Left ventricle myocardium superior (tissue), 1 donor: Measurements from ENCODE around the gene ZNF423. TPM values are rescaled to one million over a fixed set of nuclear protein-coding genes. Genes with fewer than 3 reads are reported as not detected.

ENCODE experiments used
- ATAC-seq: fragments of 200-7000 bp; cut with Tn5 transposase; one replicate; pipeline ENCODE4 v1.9.1; 2020; ENCODE audit warnings: mild to moderate bottlenecking, moderate library complexity
- DNase-seq: peaks from one replicate; pipeline ENCODE4 v3.0.0-alpha.2; 2020
- intact Hi-C: fragments of 100-400 bp; cut with micrococcal nuclease; formaldehyde crosslinking; loops from one replicate; pipeline ENCODE4 v1.11.0; 2022
- total RNA-seq: library from RNA; stranded (reverse); fragmentation: NEBNext Ultra II Directional; extraction: Animal tissue kit (Norgen Biotek cat#: 25700); gene quantifications from one replicate; pipeline ENCODE4 v1.2.1, GENCODE V29; 2021
- donor health status: DM: no; HTN: yes; CAD: no; lungs with severe emphysema.

ZNF423 gene
- total RNA-seq, 1 donor from 2014 or later, result 7.8 TPM

DNA sequence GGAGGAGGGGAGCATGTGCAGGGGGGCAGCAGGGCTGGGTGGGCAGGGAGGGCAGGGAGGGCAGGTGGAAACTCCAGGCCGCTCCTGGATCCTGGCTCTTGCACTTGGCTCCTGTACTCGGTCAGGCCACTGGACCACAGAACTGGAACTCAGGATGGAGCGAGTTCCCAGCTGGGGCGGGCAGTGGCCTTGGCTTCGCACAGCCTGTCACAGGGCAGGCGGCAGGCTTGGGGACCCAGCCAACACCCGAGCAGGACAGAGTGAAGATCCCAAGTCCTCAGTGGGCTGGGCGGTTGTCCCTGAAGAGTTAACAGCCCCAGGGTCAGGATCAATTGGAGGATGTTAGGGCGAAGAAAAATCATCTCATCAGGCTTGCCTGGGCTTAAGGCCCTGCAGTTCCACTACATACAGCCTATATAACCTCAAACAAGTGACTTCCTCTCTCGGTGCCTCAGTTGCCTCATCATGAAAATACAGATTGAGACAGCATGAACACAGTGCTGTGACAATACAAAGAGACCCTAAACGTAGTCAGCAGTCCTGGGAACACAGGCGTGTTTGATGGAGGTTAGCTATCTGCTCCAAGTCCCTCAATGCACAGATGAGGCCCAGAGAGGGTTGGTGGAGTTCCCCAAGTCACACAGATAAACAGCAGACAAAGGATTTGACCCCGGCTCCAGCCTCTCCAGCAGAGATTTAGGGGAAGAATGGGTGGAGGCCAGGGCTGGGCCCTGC lies 21.9 kb downstream of the ZNF423 start:
- intact Hi-C loops, result no loop called here
- DNase-seq (peak; percentile 58), ATAC-seq (no peak)

DNA sequence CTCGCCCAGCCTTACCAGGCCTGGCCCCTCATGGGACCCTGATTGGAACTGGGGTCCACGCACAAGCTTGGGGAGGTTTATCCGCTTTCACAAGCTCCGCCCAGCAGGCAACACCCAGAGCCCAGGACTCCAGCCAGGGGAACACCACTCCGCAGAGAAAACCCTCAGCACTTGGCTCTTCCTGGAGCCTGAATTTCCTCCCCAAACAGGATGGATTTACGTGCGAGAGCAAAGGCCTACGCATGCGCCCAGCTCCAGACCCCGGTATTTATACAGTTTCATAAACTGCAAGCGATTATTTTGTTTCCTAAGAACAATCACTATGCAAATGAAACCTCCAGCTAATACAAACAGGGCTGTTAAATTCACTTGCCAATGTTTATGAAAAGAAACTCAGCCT lies 22.8 kb downstream of the ZNF423 start:
- peak; percentile 76 for DNase-seq
- ATAC-seq, result peak; percentile 63
- intact Hi-C loops, result no loop called here

GRCh38 chr16:49832177-49832576 lies 23.7 kb downstream of the ZNF423 start:
- DNase-seq (peak; percentile 63), ATAC-seq (peak; percentile 58)
- intact Hi-C loops, result no loop called here

GRCh38 chr16:49830873-49831272 lies 25.0 kb downstream of the ZNF423 start:
- ATAC-seq (no peak), DNase-seq (no peak)
- intact Hi-C loops, result no loop called here

DNA sequence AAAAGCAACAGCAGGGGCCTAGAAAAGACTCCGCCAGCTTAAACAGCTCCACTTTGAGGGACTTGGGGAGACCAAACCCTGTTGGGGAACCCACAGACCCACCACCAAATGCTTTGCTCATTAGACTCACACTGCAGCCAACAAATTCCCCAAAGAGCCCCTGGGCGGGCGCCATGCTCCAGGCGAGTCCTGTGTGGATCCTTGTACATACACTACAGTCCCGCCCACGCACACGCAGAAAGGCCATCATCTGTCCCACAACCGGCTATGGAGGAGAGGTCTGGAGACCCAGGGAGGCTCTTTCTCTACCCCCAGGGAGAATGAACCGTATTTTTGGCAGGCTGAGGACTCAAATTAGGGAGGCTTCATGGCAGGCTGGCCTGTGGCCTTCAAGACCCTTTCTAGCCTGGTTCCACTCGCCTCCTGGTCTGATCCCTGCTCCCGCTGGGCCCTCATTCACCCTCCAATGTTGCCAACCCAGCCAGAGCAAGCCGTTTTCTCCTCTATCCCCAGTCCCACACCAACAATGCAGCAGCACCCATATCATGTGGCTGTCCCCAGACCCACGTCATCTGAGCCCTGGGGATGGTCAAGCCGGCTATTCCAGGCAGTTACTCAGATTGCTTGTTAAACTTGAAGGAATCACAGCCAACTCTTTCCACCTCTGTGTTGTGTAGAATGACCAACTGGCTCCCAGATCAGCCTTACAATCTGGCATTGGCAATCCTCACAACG lies 27.2 kb downstream of the ZNF423 start:
- intact Hi-C loops, result no loop called here
- DNase-seq, result peak; percentile 74
- ATAC-seq, result peak; percentile 38

- intact Hi-C loops, result no loop called here
- no peak for DNase-seq
- ATAC-seq, result peak; percentile 60
These were observed 28.0 kb downstream of the ZNF423 start for GRCh38 chr16:49827805-49828438.

- intact Hi-C loops, result no loop called here
- DNase-seq, result no peak
- ATAC-seq, result no peak
These were observed 29.4 kb downstream of the ZNF423 start for GRCh38 chr16:49826515-49826914.

DNA sequence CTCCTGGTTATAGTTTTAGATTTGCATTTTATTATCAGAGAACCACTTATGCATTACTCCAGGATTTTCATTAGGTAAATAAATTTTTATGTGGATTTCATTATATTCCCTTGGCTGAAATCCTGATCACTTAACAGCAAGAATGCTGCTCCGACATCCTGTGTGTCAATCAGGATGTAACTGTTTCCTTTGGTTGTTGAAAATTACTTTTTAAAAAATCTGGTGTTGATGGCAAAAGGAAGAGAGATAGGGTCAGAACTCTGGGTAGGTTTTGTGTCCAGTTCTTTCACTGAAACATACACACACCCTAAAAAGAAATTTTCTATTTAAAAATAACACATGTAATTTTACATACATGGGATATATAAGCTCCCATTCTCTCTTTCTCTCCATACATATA lies 30.9 kb downstream of the ZNF423 start:
- DNase-seq, result no peak
- intact Hi-C loops, result no loop called here
- ATAC-seq, result no peak

GRCh38 chr16:49824593-49824992 lies 31.3 kb downstream of the ZNF423 start:
- DNase-seq, result no peak
- intact Hi-C loops, result no loop called here
- ATAC-seq, result no peak

- DNase-seq, result no peak
These were observed 33.1 kb downstream of the ZNF423 start for GRCh38 chr16:49822649-49823370.

GRCh38 chr16:49821614-49822282 lies 34.2 kb downstream of the ZNF423 start:
- intact Hi-C loops, result no loop called here
- ATAC-seq (no peak), DNase-seq (no peak)

More at GRCh38 chr16:49822649-49823370, 33.1 kb downstream of the ZNF423 start:
- intact Hi-C loops, result no loop called here
- ATAC-seq, result no peak

DNA sequence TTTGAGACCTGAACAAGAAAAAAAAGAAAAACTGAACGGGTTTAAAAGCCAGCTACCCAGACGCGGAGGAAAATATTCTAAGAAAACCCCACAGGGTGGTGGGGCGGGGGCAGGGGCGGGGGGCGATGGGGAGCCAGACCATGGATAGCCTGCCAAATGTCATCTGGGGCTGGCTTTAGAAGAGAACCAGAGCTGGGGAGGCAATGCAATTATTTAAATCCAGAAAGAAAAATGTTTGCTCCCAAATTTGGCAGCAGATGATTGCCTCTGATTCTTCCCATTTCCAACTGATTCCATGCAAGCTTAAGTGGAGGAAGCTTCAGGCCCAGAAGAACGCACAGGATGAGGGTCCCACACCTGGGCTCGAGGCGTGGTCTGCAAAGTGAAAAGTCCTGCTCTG lies 34.8 kb downstream of the ZNF423 start:
- intact Hi-C loops, result no loop called here
- ATAC-seq (no peak), DNase-seq (no peak)

DNA sequence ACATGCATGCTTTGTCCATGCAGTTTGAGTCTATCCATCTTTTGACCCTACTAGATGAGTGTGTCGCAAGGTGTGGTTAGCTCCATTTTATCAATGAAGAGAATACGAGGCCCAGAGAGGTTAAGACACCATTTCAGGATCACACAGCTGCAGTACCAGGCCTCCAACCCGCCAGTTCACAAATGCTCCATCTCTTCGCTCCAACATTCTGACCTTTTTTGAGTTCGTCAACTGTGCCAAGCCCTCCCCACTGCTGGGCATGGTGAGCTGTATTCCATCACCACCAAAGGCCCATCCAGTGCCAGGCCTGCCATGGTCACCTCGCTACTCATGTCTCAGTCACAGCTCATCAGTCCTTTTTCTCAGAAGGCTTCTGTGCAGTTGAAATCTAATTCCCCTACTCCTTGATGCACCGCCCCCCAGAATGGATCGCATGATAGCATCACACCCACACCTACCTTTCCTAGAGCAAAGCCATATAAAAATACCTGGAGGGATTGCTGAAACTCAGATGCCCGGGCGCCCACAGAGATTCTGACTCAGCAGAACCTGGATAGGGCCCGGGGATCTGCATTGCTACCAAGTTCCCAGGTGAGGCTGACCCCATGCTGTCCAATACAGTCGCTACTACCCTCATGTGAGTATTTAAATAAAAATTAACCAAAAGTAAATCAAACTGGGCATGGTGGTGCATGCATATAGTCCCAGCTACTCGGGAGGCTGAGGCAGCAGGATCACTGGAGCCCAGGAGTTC lies 38.0 kb downstream of the ZNF423 start:
- ATAC-seq (peak; percentile 14), DNase-seq (no peak)
- intact Hi-C loops, result no loop called here

- no peak for DNase-seq
- peak; percentile 81 for ATAC-seq
- intact Hi-C loops, result no loop called here
These were observed 39.0 kb downstream of the ZNF423 start for GRCh38 chr16:49816875-49817274.

DNA sequence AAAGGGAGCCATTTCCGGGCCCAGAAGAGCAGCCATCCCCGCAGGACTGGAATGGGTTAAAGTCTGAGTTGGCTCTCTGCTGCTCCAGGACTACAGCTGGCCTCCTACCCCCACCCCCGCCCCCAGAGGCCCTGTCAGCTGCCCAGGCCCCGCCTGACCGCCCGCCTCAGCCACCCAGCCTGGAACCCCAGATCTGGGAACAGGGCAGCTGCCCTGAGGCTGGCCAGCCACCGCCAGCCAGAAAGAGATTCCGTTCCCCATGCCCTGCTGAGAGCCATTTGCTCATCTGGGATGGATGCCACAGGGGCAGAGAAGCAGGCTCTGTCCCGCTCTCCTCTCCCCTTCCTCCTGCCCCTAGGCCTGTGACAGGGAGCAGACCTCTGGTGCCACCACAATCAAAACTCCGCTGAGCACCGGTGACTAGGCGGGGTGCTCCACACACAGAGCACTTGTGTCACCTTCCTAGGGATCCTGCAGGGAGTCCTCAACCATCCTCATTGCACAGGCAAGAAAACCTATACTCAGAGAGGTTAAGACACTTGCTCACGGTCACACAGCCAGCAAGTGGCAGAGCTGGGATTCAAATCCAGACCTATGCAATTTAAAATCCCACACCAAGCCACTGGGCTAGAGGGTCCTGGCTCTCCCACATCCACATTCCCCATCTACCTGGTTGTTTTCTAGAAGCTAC lies 44.1 kb downstream of the ZNF423 start:
- intact Hi-C loops, result no loop called here
- peak; percentile 75 for ATAC-seq
- DNase-seq, result peak; percentile 45

GRCh38 chr16:49810831-49811230 lies 45.1 kb downstream of the ZNF423 start:
- ATAC-seq (no peak), DNase-seq (no peak)
- intact Hi-C loops, result no loop called here

GRCh38 chr16:49809561-49809960 lies 46.4 kb downstream of the ZNF423 start:
- ATAC-seq, result no peak
- intact Hi-C loops, result no loop called here
- DNase-seq, result no peak

DNA sequence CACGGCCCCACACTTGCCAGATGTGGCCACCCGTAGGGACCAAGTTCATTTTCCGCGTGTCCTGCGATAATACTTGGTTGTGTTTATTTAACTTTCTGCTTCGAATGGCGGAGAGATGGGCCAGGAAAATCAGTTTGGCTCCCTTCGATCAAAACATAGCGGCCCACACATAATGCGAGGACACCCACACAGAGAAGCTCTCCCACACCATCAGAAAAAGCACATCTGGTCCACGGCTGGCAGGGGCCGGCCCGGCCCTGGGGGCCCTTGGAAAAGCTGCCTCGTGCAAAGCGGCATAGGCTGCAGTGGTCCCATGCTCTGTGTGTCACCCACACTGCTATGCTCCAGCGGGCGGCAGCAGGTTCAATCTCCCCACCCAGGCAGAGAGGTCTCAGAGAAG lies 46.9 kb downstream of the ZNF423 start:
- no peak for DNase-seq
- intact Hi-C loops, result no loop called here
- ATAC-seq, result no peak
